ENCODE measurements around the gene RPL37.

The RPL37 gene

DNA sequence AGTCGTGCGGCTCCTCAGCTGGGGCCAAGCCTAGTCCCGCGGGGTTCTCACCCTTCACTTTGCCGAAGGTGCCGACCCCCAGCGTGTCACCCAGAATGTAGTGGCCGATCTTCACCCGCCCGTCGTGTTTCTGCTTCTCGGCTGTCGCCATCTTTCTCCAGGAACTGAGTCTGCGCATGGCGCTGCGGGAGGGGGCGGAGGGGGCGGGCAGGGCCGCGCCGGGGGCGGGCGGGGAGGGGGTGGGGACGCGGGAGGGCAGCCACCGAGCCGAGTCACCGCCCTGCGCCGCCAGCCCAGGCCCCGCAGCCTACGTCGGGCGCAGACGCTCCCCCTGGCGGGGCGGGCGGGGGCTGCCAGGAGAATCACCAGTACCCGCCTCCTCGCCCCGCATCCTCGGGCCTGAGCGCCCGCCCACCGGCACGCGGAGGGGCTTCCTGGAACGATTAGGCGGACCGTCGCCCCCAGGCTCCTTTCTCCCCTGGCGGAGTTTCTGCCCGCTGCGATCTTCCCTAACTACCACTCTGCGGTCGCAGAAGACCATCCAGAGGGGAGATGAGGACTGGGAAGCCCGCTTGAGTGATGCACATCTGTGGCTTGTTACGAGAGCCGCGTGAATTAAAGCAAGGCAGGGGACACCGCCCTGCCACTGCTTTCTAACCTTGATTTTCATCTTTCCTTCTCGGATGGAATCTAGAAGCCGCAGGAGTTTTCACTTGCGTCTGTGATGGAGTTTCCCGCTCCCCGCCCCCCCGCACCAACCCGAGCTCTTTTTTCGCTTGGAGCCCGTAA is 36.8 kb downstream of the RPL37 start, which contains the start of gene PRKAA1:
Gene PRKAA1, minus strand, starts transcription at position 363 of the 789 bp plus-strand sequence. Its CDS starts 185 bp downstream, at position 178.
- TF ChIP-seq CEBPB (IDR thresholded peaks at IDR 0.05) (no peak), ZBTB7A (IDR thresholded peaks at IDR 0.05; ENCODE audit: low read depth) (peak; percentile 78; the same call in 1 of the 2 replicates), EGR1 (IDR thresholded peaks at IDR 0.05) (peak; percentile 42; the same call in 1 of the 2 replicates), YY1 (IDR thresholded peaks at IDR 0.05; ENCODE audit: low read depth) (peak; percentile 91), TAF1 (IDR thresholded peaks at IDR 0.05; ENCODE audit: low read depth) (peak; percentile 80)

DNA sequence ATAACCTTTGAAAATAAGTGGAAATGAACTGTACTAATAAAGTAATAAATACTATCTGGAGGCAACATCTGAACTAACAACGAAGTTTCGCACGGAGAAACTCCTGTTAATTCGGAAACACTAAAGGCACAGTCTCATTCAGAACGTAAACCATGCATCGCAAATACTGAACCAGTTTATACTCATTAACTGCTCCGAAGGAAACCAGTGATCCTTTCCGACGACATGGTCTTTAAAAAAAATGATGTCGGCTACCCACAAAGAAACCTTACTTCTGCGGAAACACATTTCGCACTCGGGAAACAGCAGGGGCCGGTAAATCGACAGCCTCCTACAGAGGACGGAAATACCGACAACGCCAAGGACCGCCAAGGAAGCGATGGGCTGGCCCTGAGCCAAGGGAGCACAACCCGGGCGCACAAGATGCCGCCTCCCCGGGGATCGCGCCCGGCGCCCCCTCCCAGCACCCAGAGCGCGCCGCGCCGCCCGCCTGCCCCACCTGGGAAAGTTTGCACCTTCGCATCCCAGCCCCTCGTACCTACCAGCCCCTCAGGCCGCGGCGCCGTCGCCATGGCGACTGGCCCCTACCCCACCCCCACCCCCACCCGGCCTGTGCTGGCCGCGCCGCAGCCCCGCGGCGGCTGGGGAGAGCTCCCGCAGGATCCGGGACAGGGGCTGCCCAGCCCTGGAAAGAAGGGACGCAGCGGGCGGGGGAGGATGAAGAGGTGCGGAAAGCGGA is 37.6 kb downstream of the RPL37 start:
- peak; percentile 86 for TF ChIP-seq NFIC (IDR thresholded peaks at IDR 0.05)
- TF ChIP-seq, protein P1, sequence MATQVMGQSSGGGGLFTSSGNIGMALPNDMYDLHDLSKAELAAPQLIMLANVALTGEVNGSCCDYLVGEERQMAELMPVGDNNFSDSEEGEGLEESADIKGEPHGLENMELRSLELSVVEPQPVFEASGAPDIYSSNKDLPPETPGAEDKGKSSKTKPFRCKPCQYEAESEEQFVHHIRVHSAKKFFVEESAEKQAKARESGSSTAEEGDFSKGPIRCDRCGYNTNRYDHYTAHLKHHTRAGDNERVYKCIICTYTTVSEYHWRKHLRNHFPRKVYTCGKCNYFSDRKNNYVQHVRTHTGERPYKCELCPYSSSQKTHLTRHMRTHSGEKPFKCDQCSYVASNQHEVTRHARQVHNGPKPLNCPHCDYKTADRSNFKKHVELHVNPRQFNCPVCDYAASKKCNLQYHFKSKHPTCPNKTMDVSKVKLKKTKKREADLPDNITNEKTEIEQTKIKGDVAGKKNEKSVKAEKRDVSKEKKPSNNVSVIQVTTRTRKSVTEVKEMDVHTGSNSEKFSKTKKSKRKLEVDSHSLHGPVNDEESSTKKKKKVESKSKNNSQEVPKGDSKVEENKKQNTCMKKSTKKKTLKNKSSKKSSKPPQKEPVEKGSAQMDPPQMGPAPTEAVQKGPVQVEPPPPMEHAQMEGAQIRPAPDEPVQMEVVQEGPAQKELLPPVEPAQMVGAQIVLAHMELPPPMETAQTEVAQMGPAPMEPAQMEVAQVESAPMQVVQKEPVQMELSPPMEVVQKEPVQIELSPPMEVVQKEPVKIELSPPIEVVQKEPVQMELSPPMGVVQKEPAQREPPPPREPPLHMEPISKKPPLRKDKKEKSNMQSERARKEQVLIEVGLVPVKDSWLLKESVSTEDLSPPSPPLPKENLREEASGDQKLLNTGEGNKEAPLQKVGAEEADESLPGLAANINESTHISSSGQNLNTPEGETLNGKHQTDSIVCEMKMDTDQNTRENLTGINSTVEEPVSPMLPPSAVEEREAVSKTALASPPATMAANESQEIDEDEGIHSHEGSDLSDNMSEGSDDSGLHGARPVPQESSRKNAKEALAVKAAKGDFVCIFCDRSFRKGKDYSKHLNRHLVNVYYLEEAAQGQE (IDR thresholded peaks at IDR 0.05; ENCODE audit: low read depth): no peak
- TF ChIP-seq, protein P2, sequence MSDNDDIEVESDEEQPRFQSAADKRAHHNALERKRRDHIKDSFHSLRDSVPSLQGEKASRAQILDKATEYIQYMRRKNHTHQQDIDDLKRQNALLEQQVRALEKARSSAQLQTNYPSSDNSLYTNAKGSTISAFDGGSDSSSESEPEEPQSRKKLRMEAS (IDR thresholded peaks at IDR 0.05): peak; percentile 25; the same call in 1 of the 2 replicates

DNA sequence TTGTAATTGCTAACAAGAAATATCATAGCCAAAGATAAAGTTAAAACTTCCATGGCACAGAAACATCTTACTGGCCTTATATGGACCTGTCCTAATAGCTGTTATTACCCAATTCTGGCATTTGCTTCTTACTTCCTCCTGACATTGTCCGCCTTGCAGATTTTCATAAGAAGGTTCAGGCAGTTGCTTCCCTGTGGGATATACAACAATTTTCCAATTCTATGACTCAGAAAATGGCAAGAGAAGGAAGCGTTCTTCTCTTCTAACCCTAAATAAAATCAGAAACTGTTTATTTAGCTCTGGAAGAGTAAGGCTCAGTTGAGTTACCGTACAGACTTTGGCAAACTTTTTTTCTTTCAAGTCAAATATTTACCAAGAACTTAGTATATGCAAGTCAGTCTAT is 38.5 kb downstream of the RPL37 start:
- TF ChIP-seq TAF1 (IDR thresholded peaks at IDR 0.05; ENCODE audit: low read depth) (no peak), NFIC (IDR thresholded peaks at IDR 0.05) (no peak), CEBPB (IDR thresholded peaks at IDR 0.05) (no peak), FOXM1 (IDR thresholded peaks at IDR 0.05; ENCODE audit: borderline replicate concordance, low read depth) (no peak), TCF12 (IDR thresholded peaks at IDR 0.05; ENCODE audit: low read depth) (no peak), TEAD4 (IDR thresholded peaks at IDR 0.05) (no peak), EGR1 (IDR thresholded peaks at IDR 0.05) (no peak), EP300 (IDR thresholded peaks at IDR 0.05; ENCODE audit: borderline replicate concordance) (no peak), ZBTB7A (IDR thresholded peaks at IDR 0.05; ENCODE audit: low read depth) (no peak), YY1 (IDR thresholded peaks at IDR 0.05; ENCODE audit: low read depth) (no peak), CREB1 (IDR thresholded peaks at IDR 0.05; ENCODE audit: low read depth) (no peak), RAD21 (IDR thresholded peaks at IDR 0.05; ENCODE audit: low read depth) (no peak)
- TF ChIP-seq, protein P2 (IDR thresholded peaks at IDR 0.05): no peak
- TF ChIP-seq, protein P1 (IDR thresholded peaks at IDR 0.05; ENCODE audit: low read depth): no peak
- TF ChIP-seq, protein P3, sequence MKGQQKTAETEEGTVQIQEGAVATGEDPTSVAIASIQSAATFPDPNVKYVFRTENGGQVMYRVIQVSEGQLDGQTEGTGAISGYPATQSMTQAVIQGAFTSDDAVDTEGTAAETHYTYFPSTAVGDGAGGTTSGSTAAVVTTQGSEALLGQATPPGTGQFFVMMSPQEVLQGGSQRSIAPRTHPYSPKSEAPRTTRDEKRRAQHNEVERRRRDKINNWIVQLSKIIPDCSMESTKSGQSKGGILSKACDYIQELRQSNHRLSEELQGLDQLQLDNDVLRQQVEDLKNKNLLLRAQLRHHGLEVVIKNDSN (IDR thresholded peaks at IDR 0.05): no peak

DNA sequence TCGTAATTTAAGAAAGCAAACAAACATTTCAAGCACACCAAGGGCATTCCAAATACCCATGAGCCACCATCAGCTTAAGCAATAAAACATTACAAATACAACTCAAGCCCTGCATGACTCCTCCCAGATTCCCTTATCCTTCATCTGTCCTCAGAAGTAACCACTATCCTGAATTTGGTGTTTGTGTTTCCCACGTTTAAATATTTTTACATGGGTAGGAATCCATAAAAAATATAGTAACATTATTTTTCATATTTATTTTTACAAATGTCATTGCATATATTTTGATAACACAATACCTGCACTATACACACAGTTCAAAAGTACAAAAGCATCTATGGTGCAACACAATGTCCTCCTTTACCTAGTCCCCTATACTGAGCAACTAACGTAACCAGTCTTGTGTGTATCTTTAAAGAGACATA is 43.3 kb downstream of the RPL37 start:
- TF ChIP-seq CREB1 (IDR thresholded peaks at IDR 0.05; ENCODE audit: low read depth): no peak
- TF ChIP-seq, protein P3 (IDR thresholded peaks at IDR 0.05): no peak
- TF ChIP-seq, protein P2 (IDR thresholded peaks at IDR 0.05): no peak
- TF ChIP-seq EP300 (IDR thresholded peaks at IDR 0.05; ENCODE audit: borderline replicate concordance): no peak
- no peak for TF ChIP-seq ZBTB7A (IDR thresholded peaks at IDR 0.05; ENCODE audit: low read depth)

DNA sequence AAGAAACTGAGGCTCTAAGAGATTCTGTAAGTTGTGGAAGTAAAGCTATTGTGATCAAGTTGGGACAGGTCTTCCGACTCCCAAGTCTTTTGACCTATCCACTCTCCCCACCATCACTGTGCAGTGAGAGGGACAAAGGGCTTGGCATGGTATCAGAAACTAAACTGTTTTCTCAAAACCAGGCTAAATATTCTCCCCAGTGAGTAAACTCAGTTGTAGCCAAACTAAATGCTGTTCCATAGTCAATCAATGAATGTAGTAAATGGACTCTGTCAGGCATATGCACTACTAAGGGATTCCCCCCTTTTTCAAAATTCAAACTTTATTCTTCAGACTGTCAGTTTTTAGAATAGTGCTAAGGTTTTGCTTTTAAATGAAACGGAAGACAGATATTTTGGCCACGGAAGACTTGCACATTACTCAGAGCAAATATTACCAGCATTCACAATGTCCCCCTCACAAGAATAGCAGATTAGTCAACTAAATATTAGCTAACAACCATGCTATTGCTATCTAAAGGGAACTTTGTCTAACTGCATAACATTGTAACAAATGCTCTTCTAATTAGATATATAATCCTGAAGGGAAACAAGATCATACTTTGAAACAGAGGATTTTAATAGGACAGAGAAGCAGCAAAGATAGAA is 44.0 kb downstream of the RPL37 start:
- no peak for TF ChIP-seq CREB1 (IDR thresholded peaks at IDR 0.05; ENCODE audit: low read depth)
- TF ChIP-seq ZBTB7A (IDR thresholded peaks at IDR 0.05; ENCODE audit: low read depth): no peak
- TF ChIP-seq CEBPB (IDR thresholded peaks at IDR 0.05): no peak
- TF ChIP-seq, protein P1 (IDR thresholded peaks at IDR 0.05; ENCODE audit: low read depth): no peak
- TF ChIP-seq EGR1 (IDR thresholded peaks at IDR 0.05): no peak
- TF ChIP-seq TAF1 (IDR thresholded peaks at IDR 0.05; ENCODE audit: low read depth): no peak
- TF ChIP-seq TEAD4 (IDR thresholded peaks at IDR 0.05): no peak
- TF ChIP-seq RAD21 (IDR thresholded peaks at IDR 0.05; ENCODE audit: low read depth): no peak
- TF ChIP-seq FOXM1 (IDR thresholded peaks at IDR 0.05; ENCODE audit: borderline replicate concordance, low read depth): no peak
- no peak for TF ChIP-seq YY1 (IDR thresholded peaks at IDR 0.05; ENCODE audit: low read depth)
- TF ChIP-seq, protein P3 (IDR thresholded peaks at IDR 0.05): no peak
- no peak for TF ChIP-seq NFIC (IDR thresholded peaks at IDR 0.05)
- no peak for TF ChIP-seq TCF12 (IDR thresholded peaks at IDR 0.05; ENCODE audit: low read depth)
- TF ChIP-seq EP300 (IDR thresholded peaks at IDR 0.05; ENCODE audit: borderline replicate concordance): no peak
- TF ChIP-seq, protein P2 (IDR thresholded peaks at IDR 0.05): no peak

Data from Ishikawa (cell line).